GM21717 (cell line): ENCODE data around the gene OR4S2.
A peak's percentile ranks its signal among the peaks of the same experiment; 100 is the strongest.

Experiments used
- ATAC-seq: cut with Tn5 transposase; IDR thresholded peaks from one replicate; pipeline ENCODE4 v1.9.1; 2021; ENCODE audit warnings: mild to moderate bottlenecking, moderate library complexity; ENCODE audit not compliant: unreplicated experiment

OR4S2 gene

GRCh38 chr11:55648027-55648426 lies at the start of gene OR4S2:
Gene OR4S2 (plus strand): TSS chr11:55648327. CDS start chr11:55650904, 2,577 bp downstream.
- no peak for ATAC-seq

GRCh38 chr11:55607545-55607944 lies 40.6 kb upstream of the OR4S2 start, which contains the start of gene OR4C11:
Gene OR4C11 (minus strand): TSS chr11:55607645. CDS start chr11:55604373, 3,272 bp downstream.
- ATAC-seq = no peak

GRCh38 chr11:55624531-55624930 lies 23.6 kb upstream of the OR4S2 start:
- no peak for ATAC-seq

GRCh38 chr11:55634813-55635212 lies 13.3 kb upstream of the OR4S2 start, which contains the start of gene OR4P4:
Gene OR4P4 (plus strand): TSS chr11:55635113.
- ATAC-seq = no peak

GRCh38 chr11:55652560-55652959 lies 4.4 kb downstream of the OR4S2 start:
- ATAC-seq = no peak

GRCh38 chr11:55655096-55655495 lies 7.0 kb downstream of the OR4S2 start:
- ATAC-seq = no peak

GRCh38 chr11:55658031-55658573 lies 10.0 kb downstream of the OR4S2 start:
- peak; percentile 97 for ATAC-seq

- peak; percentile 22 for ATAC-seq
These were observed 10.5 kb downstream of the OR4S2 start for GRCh38 chr11:55658608-55659007.

GRCh38 chr11:55661901-55662300 lies 13.8 kb downstream of the OR4S2 start, which contains the start of gene OR4C6:
Gene OR4C6 (plus strand): TSS chr11:55662201. CDS start chr11:55665167, 2,966 bp downstream.
- no peak for ATAC-seq

GRCh38 chr11:55669376-55669775 lies 21.2 kb downstream of the OR4S2 start:
- ATAC-seq = no peak

- no peak for ATAC-seq
These were observed 25.7 kb downstream of the OR4S2 start for GRCh38 chr11:55673860-55674259.

- peak; percentile 72 for ATAC-seq
These were observed 49.7 kb downstream of the OR4S2 start for GRCh38 chr11:55697817-55698216.

GRCh38 chr11:55701429-55701828 lies 53.3 kb downstream of the OR4S2 start:
- ATAC-seq = no peak
